Measurements from ENCODE around the gene A4GNT.
"Not testable (repeated sequence)": the region's sequence is repeated elsewhere in the genome, so short reads cannot be mapped to it uniquely, and the experiment has no call there.

A4GNT gene

GRCh38 chr3:138103466-138103865, 28.7 kb downstream of the A4GNT start:
- TF ChIP-seq CTCF (IDR thresholded peaks at IDR 0.05; ENCODE audit: extremely low read depth, missing control alignments): no peak
- no peak for DNase-seq (ENCODE audit: low spot score)

- not testable (repeated sequence) for DNase-seq (ENCODE audit: low spot score)
These were observed 30.7 kb downstream of the A4GNT start for GRCh38 chr3:138101351-138101940.

GRCh38 chr3:138099417-138099816, 32.8 kb downstream of the A4GNT start:
- no peak for TF ChIP-seq CTCF (IDR thresholded peaks at IDR 0.05; ENCODE audit: extremely low read depth, missing control alignments)
- no peak for DNase-seq (ENCODE audit: low spot score)

- DNase-seq (ENCODE audit: low spot score): no peak
- no peak for TF ChIP-seq CTCF (IDR thresholded peaks at IDR 0.05; ENCODE audit: extremely low read depth, missing control alignments)
These were observed 34.7 kb downstream of the A4GNT start for GRCh38 chr3:138097192-138098172.

- TF ChIP-seq CTCF (IDR thresholded peaks at IDR 0.05; ENCODE audit: extremely low read depth, missing control alignments): no peak
- DNase-seq (ENCODE audit: low spot score): no peak
These were observed 38.5 kb downstream of the A4GNT start for GRCh38 chr3:138093721-138094120.

- TF ChIP-seq CTCF (IDR thresholded peaks at IDR 0.05; ENCODE audit: extremely low read depth, missing control alignments): no peak
- DNase-seq (ENCODE audit: low spot score): no peak
These were observed 40.2 kb downstream of the A4GNT start for GRCh38 chr3:138092023-138092422.

GRCh38 chr3:138089091-138089490, 43.1 kb downstream of the A4GNT start:
- no peak for TF ChIP-seq CTCF (IDR thresholded peaks at IDR 0.05; ENCODE audit: extremely low read depth, missing control alignments)
- DNase-seq (ENCODE audit: low spot score): no peak

- not testable (repeated sequence) for DNase-seq (ENCODE audit: low spot score)
These were observed 46.4 kb downstream of the A4GNT start for GRCh38 chr3:138085745-138086144.

Measured in GM20000 (cell line).